ENCODE results near the gene ARHGAP24. TPM values are rescaled to one million over a fixed set of nuclear protein-coding genes. Genes with fewer than 3 reads are reported as not detected.

The ARHGAP24 gene
- total and polyA plus RNA-seq, 2 of the 13 experiments (the other 11 are each of a cell fraction or from before 2014, with no cell fraction given): 0.07 to 0.55 TPM

DNA sequence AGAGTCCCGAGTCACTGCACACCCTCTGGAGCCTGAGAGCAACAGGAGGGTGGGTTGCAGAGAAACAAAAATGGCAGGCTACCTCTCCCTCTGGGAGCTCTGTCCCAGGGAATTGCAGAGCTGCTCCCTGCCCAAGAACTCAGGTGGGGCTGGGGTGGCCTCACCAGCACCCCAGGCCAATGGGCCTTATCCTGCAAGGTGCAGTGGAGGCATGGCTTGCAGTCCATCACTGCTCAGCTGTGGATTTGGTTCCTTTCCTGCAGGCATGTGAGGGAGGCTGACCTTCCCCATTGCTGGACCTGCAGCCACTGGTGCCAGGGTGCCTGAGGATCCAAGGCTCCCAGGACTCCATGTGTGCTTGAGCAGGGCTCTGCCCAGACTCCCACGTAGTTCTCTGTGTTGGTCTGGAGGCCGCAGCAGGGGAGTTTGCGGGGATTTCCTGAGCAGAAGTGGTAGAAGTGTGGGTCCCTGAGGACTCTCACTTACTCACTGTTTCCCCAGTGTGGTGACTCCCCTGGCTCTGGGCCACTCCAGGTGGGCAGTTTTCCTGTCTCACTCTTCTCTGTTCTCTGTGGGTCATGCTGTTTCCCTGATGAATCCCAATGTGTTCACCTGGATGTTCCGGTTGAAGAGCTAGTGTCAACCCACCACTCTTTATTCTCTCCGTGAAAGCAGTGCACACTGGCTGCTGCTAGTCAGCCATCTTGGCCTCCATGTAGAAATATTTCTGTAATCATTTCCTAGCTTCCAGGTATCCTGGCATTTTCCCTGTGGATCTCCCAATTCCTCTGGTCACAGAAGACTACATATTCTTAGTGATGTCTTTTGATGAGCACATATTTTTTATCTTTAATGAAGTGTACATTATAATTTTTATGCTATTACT is 82.3 kb downstream of the ARHGAP24 start:
- ChIA-PET CTCF (ENCODE audit: low intra/inter-chr PET ratio, low total read pairs) (no interaction called here), POLR2A (no interaction called here)
- Histone ChIP-seq H3K9me3 (ENCODE audit: low read length) (peaks cover 8% of the 10 kb centered on the region), H2AFZ (ENCODE audit: low read length) (no peak overlapping the region), H3K27ac (ENCODE audit: extremely low read length, insufficient read depth, low read length) (no peak overlapping the region), H3K27me3 (ENCODE audit: control insufficient read depth in 1 of 2, insufficient read depth in 2 of 2, low read length in 2 of 2) (no peaks in the 10 kb centered on the region), H3K79me2 (ENCODE audit: insufficient read depth, low read length) (no peaks in the 10 kb centered on the region), H3K4me3 (replicated peaks in 1 of 3; ENCODE audit: insufficient read depth in 1 of 3, low read depth in 2 of 3, low read length in 3 of 3) (no peak overlapping the region), H3K36me3 (replicated peaks in 1 of 2; ENCODE audit: control insufficient read depth in 1 of 2, insufficient read depth in 2 of 2, low read length in 2 of 2) (no peaks in the 10 kb centered on the region), H4K20me1 (ENCODE audit: insufficient read depth, low read length) (no peaks in the 10 kb centered on the region), H3K4me2 (ENCODE audit: low read depth, low read length) (no peak overlapping the region), H3K9ac (ENCODE audit: insufficient read depth, low read depth, low read length) (no peak overlapping the region), H3K4me1 (ENCODE audit: insufficient read depth, low read length) (no peaks in the 10 kb centered on the region)
- ATAC-seq: no peak
- no peak for FAIRE-seq
- in situ Hi-C loops (cut with HindIII; ENCODE audit: extremely low pct_ligation_motif_present, low pct_unique_long_range_greater_than_20kb): no loop called here
- DNase-seq (ENCODE audit: low spot score): no peak
- BruUV-seq (replicated peaks): no TSS peak
- 92% methylated on average over 2 of the region's 6 CpGs for WGBS (ENCODE audit: low lambda C conversion rate)
- TF ChIP-seq, protein P1, sequence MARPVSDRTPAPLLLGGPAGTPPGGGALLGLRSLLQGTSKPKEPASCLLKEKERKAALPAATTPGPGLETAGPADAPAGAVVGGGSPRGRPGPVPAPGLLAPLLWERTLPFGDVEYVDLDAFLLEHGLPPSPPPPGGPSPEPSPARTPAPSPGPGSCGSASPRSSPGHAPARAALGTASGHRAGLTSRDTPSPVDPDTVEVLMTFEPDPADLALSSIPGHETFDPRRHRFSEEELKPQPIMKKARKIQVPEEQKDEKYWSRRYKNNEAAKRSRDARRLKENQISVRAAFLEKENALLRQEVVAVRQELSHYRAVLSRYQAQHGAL (CRISPR knock-in tag; IDR thresholded peaks at IDR 0.05; ENCODE audit: not compliant biosample characterization): no peak
- TF ChIP-seq SYNCRIP (IDR thresholded peaks at IDR 0.05; ENCODE audit: insufficient read depth, low read depth, low read length): no peak
- no peak for TF ChIP-seq MEF2D (CRISPR knock-in tag; IDR thresholded peaks at IDR 0.05)
- no peak for TF ChIP-seq ZNF562 (CRISPR knock-in tag; IDR thresholded peaks at IDR 0.05; ENCODE audit: borderline replicate concordance)
- no peak for TF ChIP-seq NFATC3 (CRISPR knock-in tag; IDR thresholded peaks at IDR 0.05)
- no peak for TF ChIP-seq ZNF572 (CRISPR knock-in tag; IDR thresholded peaks at IDR 0.05)
- TF ChIP-seq SSRP1 (CRISPR knock-in tag; IDR thresholded peaks at IDR 0.05): no peak
- no peak for TF ChIP-seq ARNT2 (CRISPR knock-in tag; IDR thresholded peaks at IDR 0.05; ENCODE audit: low read depth)
- intact Hi-C loops (cut with micrococcal nuclease; ENCODE audit: unreplicated experiment): no loop called here

Measured in HepG2 (cell line).